ENCODE results near the gene HIPK3. TPM values are rescaled to one million over a fixed set of nuclear protein-coding genes. Genes with fewer than 3 reads are reported as not detected.

Gene HIPK3
- total RNA-seq, 4 donors from 2014 or later, result 89.1 to 118 (median 107) TPM

DNA sequence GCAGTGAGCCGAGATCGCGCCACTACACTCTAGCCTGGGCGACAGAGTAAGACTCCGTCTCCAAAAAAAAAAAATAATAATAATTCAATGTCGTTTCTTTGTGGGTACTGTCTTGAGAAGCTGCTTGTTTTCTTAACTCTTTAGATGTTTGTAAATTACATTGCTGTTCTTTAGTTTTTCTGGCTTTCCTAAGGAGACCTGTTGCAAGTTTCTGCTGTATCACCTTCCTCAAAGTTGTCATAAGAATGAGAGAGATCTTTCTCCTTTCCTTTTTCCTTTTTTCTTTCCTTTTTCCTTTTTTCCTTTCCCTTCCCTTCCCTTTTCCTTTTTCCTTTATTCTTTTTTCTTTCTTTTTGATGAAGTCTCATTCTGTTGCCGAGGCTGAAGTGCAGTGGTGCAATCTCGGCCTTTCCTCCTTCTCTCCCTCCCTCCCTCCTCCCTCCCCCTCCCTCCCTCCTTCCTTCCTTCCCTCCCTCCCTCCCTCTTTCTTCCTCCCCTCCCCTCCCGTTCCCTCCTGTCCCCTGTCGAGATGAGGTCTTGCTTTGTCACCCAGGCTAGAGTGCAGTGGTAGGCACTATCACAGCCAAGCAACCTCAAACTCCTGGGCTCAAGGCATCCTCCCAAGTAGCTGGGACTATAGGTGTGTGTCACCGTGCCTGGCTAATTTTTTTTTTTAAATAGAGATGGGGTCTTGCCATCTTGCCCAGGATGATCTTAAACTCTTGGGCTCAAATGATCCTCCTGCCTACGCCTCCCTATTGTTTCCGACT is 15.3 kb downstream of the HIPK3 start:
- 83 to 86% methylated on average over 13 of the region's 13 CpGs for WGBS, 2 donors
- H3K4me3 ChIP-seq (ENCODE audit: low read depth, poor library complexity, severe bottlenecking), result no peak overlapping the region
- intact Hi-C loops (cut with DNase I; ENCODE audit: low total_unique reads), result no loop called here
- no peak for DNase-seq (ENCODE audit: low spot score in 2 of 2)
- TF ChIP-seq POLR2A (IDR thresholded peaks at IDR 0.05), result no peak
- TF ChIP-seq CTCF (IDR thresholded peaks at IDR 0.05), result no peak

DNA sequence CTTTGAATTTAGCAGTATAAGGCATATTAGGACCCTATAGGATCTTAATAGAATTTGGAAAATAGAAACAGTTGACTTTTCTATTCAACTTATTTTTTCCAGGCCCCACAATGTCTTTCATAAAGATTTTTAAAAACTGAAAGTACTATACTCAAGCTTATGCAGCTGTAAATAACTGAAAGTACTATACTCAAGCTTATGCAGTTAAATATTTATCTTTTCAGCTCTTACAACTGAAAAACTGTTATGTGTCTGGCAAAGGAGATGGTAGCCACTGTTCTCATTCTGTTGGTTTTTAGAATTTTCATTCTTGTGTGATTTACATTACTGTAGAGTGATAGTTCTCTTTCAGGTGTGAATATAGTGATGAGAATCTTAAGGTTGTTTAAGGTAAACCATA is 16.5 kb downstream of the HIPK3 start:
- intact Hi-C loops (cut with DNase I; ENCODE audit: low total_unique reads), result no loop called here
- no peak for DNase-seq (ENCODE audit: low spot score in 2 of 2)
- TF ChIP-seq CTCF (IDR thresholded peaks at IDR 0.05), result no peak
- TF ChIP-seq POLR2A (IDR thresholded peaks at IDR 0.05), result no peak
- H3K4me3 ChIP-seq (ENCODE audit: low read depth, poor library complexity, severe bottlenecking), result no peak overlapping the region

DNA sequence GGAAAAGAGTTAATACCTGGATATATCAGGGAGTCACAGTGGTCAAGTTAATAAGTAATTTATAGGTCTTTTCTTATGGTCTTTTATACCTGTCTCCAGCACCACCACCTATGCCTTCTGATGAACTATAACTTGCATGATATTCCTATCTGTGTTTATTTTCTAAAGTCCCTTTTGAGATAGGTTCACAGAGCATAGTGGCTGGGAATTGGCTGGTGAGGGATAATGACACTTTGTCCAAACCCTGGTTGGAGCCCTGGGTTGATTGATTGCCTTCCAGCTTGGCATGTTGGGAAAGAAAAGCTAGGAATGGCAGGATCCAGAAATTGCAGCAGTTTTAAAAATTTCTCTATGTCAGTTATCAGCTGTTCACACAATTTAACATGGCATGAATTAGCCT is 23.2 kb downstream of the HIPK3 start:
- no peak for DNase-seq (ENCODE audit: low spot score in 2 of 2)
- no peak for TF ChIP-seq POLR2A (IDR thresholded peaks at IDR 0.05)
- no peak for TF ChIP-seq CTCF (IDR thresholded peaks at IDR 0.05)
- H3K4me3 ChIP-seq (ENCODE audit: low read depth, poor library complexity, severe bottlenecking), result no peak overlapping the region
- intact Hi-C loops (cut with DNase I; ENCODE audit: low total_unique reads), result no loop called here

- TF ChIP-seq POLR2A (IDR thresholded peaks at IDR 0.05) (no peak), CTCF (IDR thresholded peaks at IDR 0.05) (no peak)
- no peak for DNase-seq (ENCODE audit: low spot score in 2 of 2)
- intact Hi-C loops (cut with DNase I; ENCODE audit: low total_unique reads), result no loop called here
- no peak overlapping the region for H3K4me3 ChIP-seq (ENCODE audit: low read depth, poor library complexity, severe bottlenecking)
Measured at GRCh38 chr11:33281758-33282157, 24.6 kb downstream of the HIPK3 start.

DNA sequence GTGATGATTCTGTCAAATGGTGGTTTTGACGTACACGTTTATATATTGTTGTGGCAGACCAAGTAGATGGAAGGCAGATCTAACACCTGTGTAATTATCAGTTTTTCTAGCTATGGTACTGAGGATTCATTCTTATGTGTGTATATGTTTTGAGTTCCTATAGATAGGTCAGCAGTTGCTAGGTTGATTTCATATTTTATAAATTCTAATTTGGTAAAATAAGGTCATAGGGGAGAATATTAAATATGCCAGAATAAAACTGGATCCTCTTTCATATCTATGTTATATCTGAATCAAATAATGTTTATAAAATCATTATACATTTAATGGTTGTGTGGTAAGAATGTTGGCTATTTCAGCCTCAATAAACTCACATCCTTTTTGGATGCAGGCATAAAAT is 27.6 kb downstream of the HIPK3 start:
- intact Hi-C loops (cut with DNase I; ENCODE audit: low total_unique reads), result no loop called here
- WGBS, 2 donors, result 77 to 90% methylated on average over 2 of the region's 2 CpGs
- DNase-seq (ENCODE audit: low spot score in 2 of 2), result no peak
- TF ChIP-seq POLR2A (IDR thresholded peaks at IDR 0.05) (no peak), CTCF (IDR thresholded peaks at IDR 0.05) (no peak)
- no peak overlapping the region for H3K4me3 ChIP-seq (ENCODE audit: low read depth, poor library complexity, severe bottlenecking)

GRCh38 chr11:33290319-33290718 is 33.1 kb downstream of the HIPK3 start:
- 58 to 63% methylated on average over 1 of the region's 1 CpG for WGBS, 2 donors
- intact Hi-C loops (cut with DNase I; ENCODE audit: low total_unique reads), result no loop called here

More at GRCh38 chr11:33290319-33290718, 33.1 kb downstream of the HIPK3 start:
- no peak overlapping the region for H3K4me3 ChIP-seq (ENCODE audit: low read depth, poor library complexity, severe bottlenecking)
- TF ChIP-seq CTCF (IDR thresholded peaks at IDR 0.05) (no peak), POLR2A (IDR thresholded peaks at IDR 0.05) (no peak)
- DNase-seq (ENCODE audit: low spot score in 2 of 2), result no peak
